A673 (cell line): ENCODE results near the gene PACRG. TPM values are rescaled to one million over a fixed set of nuclear protein-coding genes. Genes with fewer than 3 reads are reported as not detected.

Source experiments
- BruUV-seq: library from RNA; stranded (reverse); fragments of 400-500 nt; replicated peaks from 2 replicates; lab custom pipeline; 2021; lab: Mats Ljungman, UMichigan
- CTCF ChIA-PET: fragments of 300-600 bp; sonication (Branson Sonifier 250); formaldehyde crosslinking; loops from one replicate; lab custom pipeline; 2022; ENCODE audit warnings: antibody characterized with exemption; lab: Charles Lee
- POLR2A ChIA-PET: fragments of 300-600 bp; sonication (Branson Sonifier 250); formaldehyde crosslinking; loops from one replicate; lab custom pipeline; 2022; ENCODE audit warnings: antibody characterized with exemption; ENCODE audit not compliant: low non-redundant PET; lab: Charles Lee
- DNase-seq: peaks from one replicate; pipeline ENCODE4 v3.0.0-alpha.2; 2015; ENCODE audit warnings: low spot score
- H3K27ac ChIP-seq: fragments of 200-600 bp; sonication (generic); 2 replicates; pipeline ENCODE4 v1.5.1; 2016; ENCODE audit warnings: mixed run types, low read depth, mild to moderate bottlenecking, mixed read lengths, antibody characterized with exemption, low read length; ENCODE audit not compliant: poor library complexity, severe bottlenecking
- H3K27me3 ChIP-seq: fragments of 200-600 bp; sonication (generic); replicated peaks from 2 replicates; pipeline ENCODE4 v1.6.1; 2017; ENCODE audit warnings: mixed run types, low read depth, mild to moderate bottlenecking, mixed read lengths, antibody characterized with exemption, low read length; ENCODE audit not compliant: insufficient read depth, poor library complexity
- H3K36me3 ChIP-seq: fragments of 200-600 bp; sonication (generic); 2 replicates; pipeline ENCODE4 v1.6.1; 2016; ENCODE audit warnings: mixed run types, mild to moderate bottlenecking, mixed read lengths, antibody characterized with exemption, low read length; ENCODE audit not compliant: insufficient read depth, poor library complexity, severe bottlenecking
- H3K4me1 ChIP-seq: fragments of 200-600 bp; sonication (generic); 2 replicates; pipeline ENCODE4 v1.6.1; 2017; ENCODE audit warnings: mixed run types, mild to moderate bottlenecking, mixed read lengths, antibody characterized with exemption, low read length; ENCODE audit not compliant: insufficient read depth, poor library complexity, severe bottlenecking
- H3K4me3 ChIP-seq: fragments of 200-600 bp; sonication (generic); 2 replicates; pipeline ENCODE4 v1.5.1; 2016; ENCODE audit warnings: low read depth, mixed run types, mild to moderate bottlenecking, mixed read lengths, low read length; ENCODE audit not compliant: poor library complexity, severe bottlenecking
- H3K9me3 ChIP-seq: fragments of 200-600 bp; sonication (generic); 2 replicates; pipeline ENCODE4 v1.6.1; 2016; ENCODE audit warnings: mixed run types, low read depth, mild to moderate bottlenecking, mixed read lengths, antibody characterized with exemption, low read length; ENCODE audit not compliant: poor library complexity, severe bottlenecking
- EZH2 ChIP-seq: fragments of 200-600 bp; sonication (generic); IDR thresholded peaks from 2 replicates; pipeline ENCODE4 v1.6.1; 2017; ENCODE audit warnings: borderline replicate concordance, low read depth, mild to moderate bottlenecking, mixed read lengths, antibody characterized with exemption, low read length; ENCODE audit not compliant: poor library complexity, severe bottlenecking
- intact Hi-C: fragments of 100-400 bp; cut with micrococcal nuclease; formaldehyde crosslinking; loops from one replicate; pipeline ENCODE4 v1.10.0; 2022; ENCODE audit not compliant: unreplicated experiment
- total RNA-seq: library from RNA; stranded (reverse); gene quantifications from 2 replicates; pipeline ENCODE4 v1.2.3, GENCODE V29; 2021
- TF ChIP-seq, protein P1 (sequence below): fragments of 300-800, 200-600 bp; sonication (generic); conservative IDR thresholded peaks from 2 replicates; pipeline ENCODE4 v1.5.1; 2017; ENCODE audit warnings: low read depth, mild to moderate bottlenecking, antibody characterized with exemption, low read length, moderate library complexity, mixed read lengths

The PACRG gene
- total RNA-seq, 1 experiment from 2014 or later: not detected

DNA sequence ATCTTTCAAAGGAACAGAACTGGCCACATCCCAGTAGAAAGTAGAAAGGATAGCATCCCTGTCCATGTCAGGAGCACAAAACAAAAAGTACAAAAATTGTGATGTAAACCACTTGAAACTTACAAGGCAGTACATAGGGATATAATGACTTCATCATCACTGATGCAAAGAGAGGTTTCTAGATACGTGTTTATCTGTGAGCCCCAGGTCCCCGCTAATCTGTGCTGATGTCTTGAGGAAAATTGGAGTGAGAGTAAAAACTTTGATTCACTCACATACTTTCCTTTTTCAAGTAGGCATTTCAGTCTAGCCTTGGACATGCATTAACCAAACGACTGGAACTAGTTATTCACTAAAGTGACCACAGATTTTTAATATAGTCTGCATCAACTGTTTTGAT lies 470.1 kb downstream of the PACRG start:
- ChIA-PET CTCF (no interaction called here), POLR2A (no interaction called here)
- Histone ChIP-seq H3K9me3 (no peaks in the 10 kb centered on the region), H3K4me1 (no peaks in the 10 kb centered on the region), H3K36me3 (no peaks in the 10 kb centered on the region), H3K27ac (no peak overlapping the region), H3K4me3 (no peak overlapping the region), H3K27me3 (no peaks in the 10 kb centered on the region)
- TF ChIP-seq, protein P1, sequence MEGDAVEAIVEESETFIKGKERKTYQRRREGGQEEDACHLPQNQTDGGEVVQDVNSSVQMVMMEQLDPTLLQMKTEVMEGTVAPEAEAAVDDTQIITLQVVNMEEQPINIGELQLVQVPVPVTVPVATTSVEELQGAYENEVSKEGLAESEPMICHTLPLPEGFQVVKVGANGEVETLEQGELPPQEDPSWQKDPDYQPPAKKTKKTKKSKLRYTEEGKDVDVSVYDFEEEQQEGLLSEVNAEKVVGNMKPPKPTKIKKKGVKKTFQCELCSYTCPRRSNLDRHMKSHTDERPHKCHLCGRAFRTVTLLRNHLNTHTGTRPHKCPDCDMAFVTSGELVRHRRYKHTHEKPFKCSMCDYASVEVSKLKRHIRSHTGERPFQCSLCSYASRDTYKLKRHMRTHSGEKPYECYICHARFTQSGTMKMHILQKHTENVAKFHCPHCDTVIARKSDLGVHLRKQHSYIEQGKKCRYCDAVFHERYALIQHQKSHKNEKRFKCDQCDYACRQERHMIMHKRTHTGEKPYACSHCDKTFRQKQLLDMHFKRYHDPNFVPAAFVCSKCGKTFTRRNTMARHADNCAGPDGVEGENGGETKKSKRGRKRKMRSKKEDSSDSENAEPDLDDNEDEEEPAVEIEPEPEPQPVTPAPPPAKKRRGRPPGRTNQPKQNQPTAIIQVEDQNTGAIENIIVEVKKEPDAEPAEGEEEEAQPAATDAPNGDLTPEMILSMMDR: no peak
- no peak for TF ChIP-seq EZH2
- DNase-seq: no peak
- BruUV-seq: no TSS peak
- intact Hi-C loops: no loop called here

DNA sequence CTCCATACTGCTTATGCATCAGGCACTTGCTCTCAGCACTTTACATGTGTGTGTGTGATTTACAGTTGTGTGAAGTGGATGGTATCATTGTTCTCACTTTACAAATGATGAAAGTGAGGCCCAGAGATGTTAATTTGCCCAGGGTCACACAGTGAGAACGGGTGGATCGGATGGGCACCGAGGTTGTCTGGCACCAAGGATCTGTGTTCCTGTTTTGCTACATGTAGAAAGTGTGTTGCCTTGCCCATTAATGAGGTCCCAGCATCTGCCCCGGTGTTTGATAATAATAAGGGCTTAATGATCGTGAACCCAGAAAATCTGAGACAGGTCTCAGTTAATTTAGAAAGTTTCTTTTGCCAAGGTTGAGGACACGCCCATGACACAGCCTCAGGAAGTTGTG lies 470.6 kb downstream of the PACRG start:
- no peak overlapping the region for H3K4me3 ChIP-seq
- no peak for TF ChIP-seq EZH2
- TF ChIP-seq, protein P1: no peak
- H3K36me3 ChIP-seq: no peaks in the 10 kb centered on the region
- CTCF ChIA-PET: no interaction called here
- H3K27ac ChIP-seq: no peak overlapping the region
- DNase-seq: no peak
- no TSS peak for BruUV-seq
- no peaks in the 10 kb centered on the region for H3K4me1 ChIP-seq
- intact Hi-C loops: no loop called here
- peaks cover under 1% of the 10 kb centered on the region for H3K27me3 ChIP-seq
- no peaks in the 10 kb centered on the region for H3K9me3 ChIP-seq
- POLR2A ChIA-PET: no interaction called here

DNA sequence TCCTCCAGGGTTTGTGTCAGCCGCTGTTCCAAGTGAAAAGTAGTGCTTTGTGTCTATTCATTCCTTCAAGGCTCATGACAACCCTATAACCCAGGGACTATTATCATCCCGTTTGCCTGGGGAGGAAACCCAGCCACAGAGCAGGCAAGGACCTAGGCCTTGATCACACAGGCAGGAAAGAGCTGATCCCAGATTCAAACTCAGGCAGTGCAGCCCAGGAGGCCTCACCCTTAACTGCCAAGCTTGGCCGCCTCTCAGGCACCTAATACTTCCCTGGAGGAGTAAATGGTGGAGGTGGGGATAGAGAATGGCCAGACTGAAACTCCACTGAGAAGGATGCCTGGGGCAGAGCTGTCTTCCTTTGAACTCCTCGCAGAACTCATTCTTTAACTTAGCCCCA lies 471.6 kb downstream of the PACRG start:
- BruUV-seq: no TSS peak
- Histone ChIP-seq H3K4me3 (no peak overlapping the region), H3K36me3 (no peaks in the 10 kb centered on the region), H3K9me3 (no peaks in the 10 kb centered on the region), H3K27me3 (peaks cover 3% of the 10 kb centered on the region), H3K4me1 (no peaks in the 10 kb centered on the region), H3K27ac (no peak overlapping the region)
- ChIA-PET POLR2A (no interaction called here), CTCF (no interaction called here)
- no peak for DNase-seq
- intact Hi-C loops: no loop called here
- TF ChIP-seq EZH2: no peak
- TF ChIP-seq, protein P1: no peak
